Measurements from ENCODE around the gene ATP5ME.
"Not testable (repeated sequence)": the region's sequence is repeated elsewhere in the genome, so short reads cannot be mapped to it uniquely, and the experiment has no call there.

The ATP5ME gene

DNA sequence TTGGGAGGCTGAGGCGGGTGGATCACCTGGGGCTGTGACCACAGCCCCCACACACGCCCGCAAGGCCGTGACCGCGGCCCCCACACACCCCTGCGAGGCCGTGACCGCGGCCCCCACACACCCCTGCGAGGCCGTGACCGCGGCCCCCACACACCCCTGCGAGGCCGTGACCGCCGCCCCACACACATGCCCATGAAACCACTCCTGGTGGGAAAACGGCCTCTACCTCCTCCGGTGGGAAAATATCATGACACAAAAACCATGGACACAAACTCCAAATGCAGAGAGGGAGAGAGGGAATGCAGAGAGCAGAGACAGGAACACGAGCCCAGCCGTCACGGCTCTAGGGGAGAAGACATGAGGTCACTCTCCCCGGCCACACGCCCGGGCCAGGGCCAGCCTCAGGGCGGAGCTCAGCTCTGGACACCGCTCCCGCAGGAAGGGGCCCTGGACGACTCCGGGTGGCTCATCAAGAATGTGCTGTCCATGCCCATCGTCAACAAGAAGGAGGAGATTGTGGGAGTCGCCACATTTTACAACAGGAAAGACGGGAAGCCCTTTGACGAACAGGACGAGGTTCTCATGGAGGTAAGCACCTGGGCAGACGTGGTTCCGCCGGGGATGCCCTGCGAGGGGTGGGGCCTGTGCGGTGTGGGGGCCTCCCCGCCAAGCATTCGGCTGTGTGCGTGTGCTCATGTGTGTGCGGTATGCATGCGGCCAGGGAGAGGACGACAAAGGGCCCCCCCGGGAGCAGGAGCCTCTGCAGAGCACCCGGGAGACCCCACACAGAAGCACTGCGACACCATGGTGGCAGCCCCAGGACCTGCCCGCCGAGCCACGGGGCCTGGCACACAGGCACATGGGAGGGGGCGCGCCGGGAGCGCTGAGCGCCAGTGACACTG lies 17.4 kb downstream of the ATP5ME start:
- DNase-seq (ENCODE audit: low read depth in 1 of 2, low spot score in 1 of 2), result no peak

DNA sequence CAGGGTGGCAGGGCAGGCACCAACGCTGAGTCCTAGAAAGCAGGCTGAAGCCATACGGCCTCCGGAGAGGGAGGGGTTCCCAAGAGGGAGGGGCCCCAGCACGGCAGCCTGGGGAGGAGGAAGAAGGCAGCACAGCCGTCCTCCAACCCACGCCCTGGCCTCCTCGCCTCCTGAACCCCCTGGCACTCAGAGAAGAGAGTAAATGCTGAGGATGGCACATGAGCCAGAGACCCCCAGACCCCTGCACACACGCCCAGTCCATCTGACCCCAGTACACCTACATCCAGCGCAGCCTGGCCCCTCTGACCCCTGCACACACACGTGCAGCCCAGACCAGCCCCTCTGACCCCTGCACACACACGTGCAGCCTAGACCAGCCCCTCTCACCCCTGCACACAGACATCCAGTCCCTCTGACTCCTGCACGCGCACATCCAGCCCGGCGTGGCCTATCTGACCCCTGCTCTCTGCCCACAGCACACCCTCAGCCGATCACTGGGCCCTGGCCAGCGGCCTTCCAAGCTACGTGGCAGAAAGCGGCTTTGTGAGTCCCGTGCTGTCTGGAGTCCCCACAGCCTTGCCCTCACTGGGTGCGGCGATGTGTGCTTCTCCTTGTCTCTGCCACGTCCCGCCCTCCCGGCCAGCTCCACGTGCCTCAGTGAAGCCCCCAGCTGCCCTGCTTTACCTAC lies 18.5 kb downstream of the ATP5ME start:
- no peak for DNase-seq (ENCODE audit: low read depth in 1 of 2, low spot score in 1 of 2)

- no peak for DNase-seq (ENCODE audit: low read depth in 1 of 2, low spot score in 1 of 2)
These were observed 19.1 kb downstream of the ATP5ME start for GRCh38 chr4:654871-655463.

DNA sequence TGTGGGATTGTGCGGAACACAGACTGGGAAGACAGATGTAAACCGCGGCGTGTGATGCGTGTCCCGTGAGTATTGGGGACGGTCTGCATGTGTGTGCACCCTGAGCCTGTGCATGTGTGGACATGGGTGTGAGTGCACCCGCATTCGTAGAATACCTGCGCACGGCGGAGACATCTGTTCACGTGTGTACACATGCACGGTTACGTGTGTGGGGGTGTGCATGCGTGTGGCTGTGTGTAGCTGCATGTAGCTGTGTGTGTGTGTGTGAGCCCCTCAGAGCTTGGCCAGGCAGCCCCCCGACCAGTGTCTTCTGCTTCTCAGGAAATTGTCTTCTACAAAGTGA lies 19.6 kb downstream of the ATP5ME start:
- no peak for DNase-seq (ENCODE audit: low read depth in 1 of 2, low spot score in 1 of 2)

DNA sequence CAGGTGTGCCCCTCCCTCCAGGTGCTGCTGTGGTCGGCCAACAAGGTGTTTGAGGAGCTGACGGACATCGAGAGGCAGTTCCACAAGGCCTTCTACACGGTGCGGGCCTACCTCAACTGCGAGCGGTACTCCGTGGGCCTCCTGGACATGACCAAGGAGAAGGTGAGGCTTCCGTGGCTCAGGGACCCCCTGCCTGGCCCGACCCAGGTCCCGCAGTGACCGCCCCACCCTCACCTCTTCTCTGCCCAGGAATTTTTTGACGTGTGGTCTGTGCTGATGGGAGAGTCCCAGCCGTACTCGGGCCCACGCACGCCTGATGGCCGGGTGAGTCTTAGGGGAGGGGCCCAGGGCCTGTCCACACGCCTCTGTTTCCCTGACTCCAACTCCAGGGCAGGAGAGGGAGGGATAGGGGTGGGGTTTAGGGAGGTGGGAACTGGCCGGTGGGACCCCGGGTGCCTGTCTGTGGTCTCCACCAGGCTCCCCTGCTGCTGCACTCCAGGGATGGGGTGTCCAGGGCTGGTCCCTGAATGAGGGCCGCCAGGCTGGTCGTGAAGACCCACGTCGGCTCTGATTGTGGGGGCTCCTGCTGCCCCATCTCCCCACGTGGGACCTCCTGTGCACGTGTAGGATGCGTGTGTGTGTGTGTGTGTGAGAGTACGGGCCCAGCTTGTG lies 20.1 kb downstream of the ATP5ME start:
- DNase-seq (ENCODE audit: low read depth in 1 of 2, low spot score in 1 of 2), result no peak

GRCh38 chr4:653080-653821 lies 20.8 kb downstream of the ATP5ME start:
- no peak for DNase-seq (ENCODE audit: low read depth in 1 of 2, low spot score in 1 of 2)

- DNase-seq (ENCODE audit: low read depth in 1 of 2, low spot score in 1 of 2), result no peak
These were observed 22.0 kb downstream of the ATP5ME start for GRCh38 chr4:651884-652642.

GRCh38 chr4:650951-651883 lies 22.9 kb downstream of the ATP5ME start:
- no peak for DNase-seq (ENCODE audit: low read depth in 1 of 2, low spot score in 1 of 2)

DNA sequence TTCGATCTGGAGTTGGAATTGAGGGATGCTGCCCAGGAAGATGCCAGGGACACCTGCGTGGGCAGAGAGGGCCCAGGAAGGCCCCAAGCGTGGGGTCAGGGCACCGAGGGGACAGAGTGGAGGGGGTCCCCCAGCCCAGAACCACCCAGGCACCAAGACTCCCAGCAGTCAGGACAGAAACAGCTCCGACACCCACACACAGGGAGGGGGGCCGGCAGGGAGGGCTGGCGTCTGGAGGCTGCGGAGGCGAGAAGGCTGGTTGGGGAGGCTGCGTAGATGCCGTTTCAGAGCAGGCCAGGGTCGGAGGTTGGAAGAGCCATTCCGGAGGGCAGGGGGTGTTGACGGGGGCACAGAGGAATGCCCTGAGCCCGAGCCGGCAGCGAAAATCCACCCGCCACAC lies 23.6 kb downstream of the ATP5ME start:
- DNase-seq (ENCODE audit: low read depth in 1 of 2, low spot score in 1 of 2), result no peak

DNA sequence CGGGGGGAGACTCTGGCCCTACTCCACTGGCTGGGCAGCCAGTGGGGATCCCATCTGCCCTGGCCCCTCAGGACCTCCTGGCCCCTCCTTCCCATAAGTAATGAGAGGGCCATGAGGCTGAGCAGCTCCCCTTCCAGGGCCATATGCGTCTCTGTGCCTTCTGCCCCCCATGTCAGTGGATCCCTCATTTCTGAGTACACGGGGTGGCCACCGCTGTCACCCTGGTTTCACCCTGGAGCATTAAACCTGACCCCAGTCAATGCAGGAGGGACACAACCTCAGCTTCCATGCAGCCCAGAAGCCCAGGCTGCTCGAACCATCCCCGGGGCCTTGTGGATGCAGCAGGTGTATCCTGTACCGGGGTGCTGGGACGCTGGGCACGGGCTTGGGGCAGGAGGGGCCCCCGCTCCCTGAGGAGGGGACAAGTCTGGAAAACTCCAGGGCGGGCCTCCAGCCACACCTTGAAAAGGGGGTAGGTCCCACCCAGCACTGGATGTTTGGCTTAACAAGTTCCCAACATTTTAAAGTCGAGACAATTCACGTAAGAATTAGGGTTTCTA lies 24.2 kb downstream of the ATP5ME start:
- no peak for DNase-seq (ENCODE audit: low read depth in 1 of 2, low spot score in 1 of 2)

DNA sequence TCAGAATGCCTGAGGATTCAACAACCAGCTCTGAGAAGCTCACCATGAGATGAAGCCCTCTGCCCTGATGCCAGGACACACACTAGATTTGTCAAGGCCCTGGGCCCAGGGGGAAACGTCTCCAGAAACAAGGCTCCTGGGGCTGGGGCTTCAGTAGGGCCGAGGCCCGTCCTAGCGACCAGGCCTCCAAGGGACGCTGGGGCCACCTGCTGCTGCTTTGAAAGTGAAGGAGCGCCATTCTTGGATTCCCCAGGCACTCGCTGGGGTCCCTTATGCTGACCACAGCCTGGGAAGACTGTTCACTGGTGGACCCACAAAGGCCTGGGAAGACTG lies 24.8 kb downstream of the ATP5ME start:
- no peak for DNase-seq (ENCODE audit: low read depth in 1 of 2, low spot score in 1 of 2)

- no peak for DNase-seq (ENCODE audit: low read depth in 1 of 2, low spot score in 1 of 2)
These were observed 25.3 kb downstream of the ATP5ME start for GRCh38 chr4:648579-649292.

GRCh38 chr4:647481-647880 lies 26.6 kb downstream of the ATP5ME start:
- no peak for DNase-seq (ENCODE audit: low read depth in 1 of 2, low spot score in 1 of 2)

- DNase-seq (ENCODE audit: low read depth in 1 of 2, low spot score in 1 of 2), result no peak
These were observed 27.6 kb downstream of the ATP5ME start for GRCh38 chr4:646460-646859.

- DNase-seq (ENCODE audit: low read depth in 1 of 2, low spot score in 1 of 2), result not testable (repeated sequence)
These were observed 31.7 kb downstream of the ATP5ME start for GRCh38 chr4:642366-642765.

- no peak for DNase-seq (ENCODE audit: low read depth in 1 of 2, low spot score in 1 of 2)
These were observed 36.4 kb downstream of the ATP5ME start for GRCh38 chr4:637536-638280.

GRCh38 chr4:636628-637159 lies 37.4 kb downstream of the ATP5ME start:
- no peak for DNase-seq (ENCODE audit: low read depth in 1 of 2, low spot score in 1 of 2)
